RWPE1 (cell line): ENCODE results near the gene TREML4.
"Not testable (repeated sequence)": the region's sequence is repeated elsewhere in the genome, so short reads cannot be mapped to it uniquely, and the experiment has no call there.

Experiments used
- CTCF ChIA-PET: fragments of 350-600 bp; sonication (Branson Sonifier 250); formaldehyde crosslinking; extraction: SDS; loops from one replicate; lab custom pipeline; 2021; lab: Yijun Ruan, JAX
- POLR2A ChIA-PET: fragments of 400-600 bp; formaldehyde crosslinking; extraction: SDS; loops from one replicate; lab custom pipeline; 2020; ENCODE audit warnings: antibody characterized with exemption; ENCODE audit not compliant: low non-redundant PET; lab: Yijun Ruan, JAX
- DNase-seq: peaks from one replicate; pipeline ENCODE4 v3.0.0; 2012; ENCODE audit warnings: low spot score
- H3K27ac ChIP-seq: fragments of 450-650 bp; 2 replicates; pipeline ENCODE4 v1.5.1; 2017
- TF ChIP-seq, protein P1 (sequence below): fragments of 450-650 bp; conservative IDR thresholded peaks from 2 replicates; pipeline ENCODE4 v1.5.1; 2017; ENCODE audit warnings: low read depth, mild to moderate bottlenecking

Gene TREML4

DNA sequence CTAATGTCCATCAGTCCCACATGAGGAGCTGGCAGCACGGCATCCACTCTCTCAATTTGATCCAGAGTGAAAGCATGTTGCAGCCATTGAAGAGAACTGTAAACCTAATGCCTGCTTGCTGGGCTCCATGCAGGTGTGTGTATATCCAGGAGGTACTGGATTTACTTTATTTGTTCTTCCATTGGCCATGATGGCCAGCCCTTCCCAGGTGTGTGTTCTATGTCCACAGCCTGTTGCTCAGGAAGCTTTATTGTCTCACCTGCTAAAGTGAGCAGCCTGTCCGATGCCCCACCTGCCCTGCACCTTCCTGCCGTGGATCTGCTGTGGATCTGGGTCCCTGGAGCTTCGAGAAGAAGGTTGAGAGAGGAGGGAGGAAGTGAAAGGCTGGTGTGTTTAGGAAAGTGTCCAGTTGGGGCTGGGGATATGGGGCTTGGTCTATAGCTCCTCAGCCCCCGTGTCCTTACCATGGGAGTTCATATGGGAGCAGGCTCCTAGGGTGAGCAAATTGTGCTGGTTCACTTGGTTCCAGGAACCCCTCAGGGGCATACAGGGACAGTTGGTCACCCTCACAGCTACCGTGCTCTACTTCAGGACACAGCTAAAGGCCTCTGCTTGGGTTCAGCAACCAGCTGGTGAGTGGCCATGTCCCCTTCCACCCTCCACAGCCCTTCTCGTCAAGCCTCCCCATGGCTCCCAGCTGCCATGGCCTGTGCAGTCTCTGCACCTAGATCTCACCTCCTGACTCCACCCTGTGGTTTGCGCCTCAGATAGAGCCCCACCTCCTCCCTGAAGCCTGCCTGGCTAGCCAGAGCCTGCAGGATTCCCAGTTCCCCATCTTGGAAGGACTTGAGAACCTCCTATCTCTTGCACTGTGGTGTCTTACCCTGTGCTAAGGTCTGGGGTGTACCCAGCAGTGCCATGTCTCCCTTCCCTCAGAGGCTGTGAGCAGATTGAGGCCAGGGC, 39.9 kb upstream of the TREML4 start:
- TF ChIP-seq, protein P1, sequence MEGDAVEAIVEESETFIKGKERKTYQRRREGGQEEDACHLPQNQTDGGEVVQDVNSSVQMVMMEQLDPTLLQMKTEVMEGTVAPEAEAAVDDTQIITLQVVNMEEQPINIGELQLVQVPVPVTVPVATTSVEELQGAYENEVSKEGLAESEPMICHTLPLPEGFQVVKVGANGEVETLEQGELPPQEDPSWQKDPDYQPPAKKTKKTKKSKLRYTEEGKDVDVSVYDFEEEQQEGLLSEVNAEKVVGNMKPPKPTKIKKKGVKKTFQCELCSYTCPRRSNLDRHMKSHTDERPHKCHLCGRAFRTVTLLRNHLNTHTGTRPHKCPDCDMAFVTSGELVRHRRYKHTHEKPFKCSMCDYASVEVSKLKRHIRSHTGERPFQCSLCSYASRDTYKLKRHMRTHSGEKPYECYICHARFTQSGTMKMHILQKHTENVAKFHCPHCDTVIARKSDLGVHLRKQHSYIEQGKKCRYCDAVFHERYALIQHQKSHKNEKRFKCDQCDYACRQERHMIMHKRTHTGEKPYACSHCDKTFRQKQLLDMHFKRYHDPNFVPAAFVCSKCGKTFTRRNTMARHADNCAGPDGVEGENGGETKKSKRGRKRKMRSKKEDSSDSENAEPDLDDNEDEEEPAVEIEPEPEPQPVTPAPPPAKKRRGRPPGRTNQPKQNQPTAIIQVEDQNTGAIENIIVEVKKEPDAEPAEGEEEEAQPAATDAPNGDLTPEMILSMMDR = no peak
- CTCF ChIA-PET = no interaction called here
- POLR2A ChIA-PET = no interaction called here

DNA sequence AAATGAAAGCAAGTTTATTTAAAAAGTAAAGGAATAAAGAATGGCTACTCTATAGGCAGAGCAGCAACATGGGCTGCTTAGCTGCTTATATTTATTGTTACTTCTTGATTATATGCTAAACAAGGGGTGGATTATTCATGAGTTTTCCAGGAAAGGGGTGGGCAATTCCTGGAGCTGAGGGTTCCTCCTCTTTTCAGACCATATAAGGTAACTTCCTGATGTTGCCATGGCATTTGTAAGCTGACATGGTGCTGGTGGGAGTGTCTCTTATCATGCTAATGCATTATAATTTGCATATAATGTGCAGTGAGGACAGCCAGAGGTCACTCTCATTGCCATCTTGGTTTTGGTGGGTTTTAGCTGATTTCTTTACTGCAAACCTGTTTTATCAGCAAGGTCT, 39.1 kb upstream of the TREML4 start:
- H3K27ac ChIP-seq, POLR2A ChIA-PET, CTCF ChIA-PET, DNase-seq: not testable (repeated sequence)

More for the DNA sequence above, 39.9 kb upstream of the TREML4 start:
- no peak overlapping the region for H3K27ac ChIP-seq
- DNase-seq = no peak

DNA sequence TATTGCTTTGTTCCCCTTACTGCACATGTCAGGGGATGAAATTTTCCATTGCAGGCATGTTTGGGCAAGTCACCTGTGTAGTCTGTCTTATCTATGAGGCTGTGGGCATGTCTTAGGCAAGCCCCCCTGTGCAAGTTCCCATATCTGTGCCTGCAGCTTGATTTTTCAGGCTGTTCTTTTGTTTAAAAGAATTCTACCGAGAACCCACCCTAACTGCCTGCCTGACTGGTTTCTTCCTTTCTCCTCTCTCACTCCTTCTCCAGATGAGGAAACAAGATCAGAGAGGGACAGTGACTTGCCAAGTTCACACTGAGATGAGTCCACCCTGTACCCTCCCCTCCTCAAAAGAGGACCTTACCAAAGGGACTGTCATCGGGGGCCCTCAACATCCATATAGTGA, 38.2 kb upstream of the TREML4 start:
- H3K27ac ChIP-seq = no peak overlapping the region
- DNase-seq = no peak
- TF ChIP-seq, protein P1 = no peak
- POLR2A ChIA-PET = no interaction called here
- CTCF ChIA-PET = interaction anchor here (0.6 kb wide), 1 partner anchor 110 kb away, joined by 5 read pairs; no protein-coding TSS in a partner anchor

DNA sequence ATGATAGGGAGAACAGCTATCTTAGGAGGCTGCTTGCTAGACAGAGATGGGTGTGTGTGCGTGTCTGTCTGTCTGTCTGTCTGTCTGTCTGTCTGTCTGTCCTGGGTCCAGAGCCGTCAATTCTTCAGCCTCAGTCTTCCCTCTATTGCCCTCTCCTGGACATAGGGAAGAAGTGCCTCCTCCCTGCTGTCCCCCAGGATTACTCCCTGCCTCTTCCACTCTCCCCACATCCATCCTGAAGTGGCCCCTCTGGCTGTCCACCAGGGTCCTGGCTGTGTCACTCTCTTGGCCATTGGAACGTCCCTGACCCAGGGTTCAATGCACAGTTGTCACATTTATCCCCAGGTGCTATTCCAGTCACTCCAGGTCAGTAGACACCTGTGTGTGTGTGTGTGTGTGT, 37.4 kb upstream of the TREML4 start:
- POLR2A ChIA-PET = no interaction called here
- no peak overlapping the region for H3K27ac ChIP-seq
- TF ChIP-seq, protein P1 = no peak

DNA sequence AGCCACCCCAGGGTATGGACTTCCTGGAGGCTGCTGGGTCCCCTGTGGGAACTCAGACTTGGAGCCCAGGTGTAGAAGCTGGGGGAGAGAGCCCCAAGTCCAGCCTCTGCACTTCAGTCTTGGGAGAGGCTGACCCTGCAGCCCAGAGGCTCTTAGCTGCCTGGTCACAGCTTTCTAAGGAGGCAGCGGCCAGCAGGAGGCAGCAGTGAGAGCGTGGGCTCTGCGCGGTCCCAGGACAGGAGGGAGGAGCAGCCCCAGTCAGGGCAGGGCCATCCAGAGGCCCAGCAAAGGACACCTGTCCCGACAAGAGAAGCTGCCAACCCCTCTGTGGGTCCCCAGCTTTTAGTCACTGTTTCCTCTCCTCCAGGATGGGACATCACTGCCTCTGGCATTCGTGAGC, 36.6 kb upstream of the TREML4 start:
- DNase-seq = no peak
- no peak overlapping the region for H3K27ac ChIP-seq
- ChIA-PET CTCF (interaction anchor here (0.5 to 0.7 kb wide), 2 partner anchors 84 to 92 kb away, joined by 3 to 4 read pairs; no protein-coding TSS in a partner anchor), POLR2A (no interaction called here)
- TF ChIP-seq, protein P1 = no peak

More for the DNA sequence above, 37.4 kb upstream of the TREML4 start:
- CTCF ChIA-PET = no interaction called here
- no peak for DNase-seq

DNA sequence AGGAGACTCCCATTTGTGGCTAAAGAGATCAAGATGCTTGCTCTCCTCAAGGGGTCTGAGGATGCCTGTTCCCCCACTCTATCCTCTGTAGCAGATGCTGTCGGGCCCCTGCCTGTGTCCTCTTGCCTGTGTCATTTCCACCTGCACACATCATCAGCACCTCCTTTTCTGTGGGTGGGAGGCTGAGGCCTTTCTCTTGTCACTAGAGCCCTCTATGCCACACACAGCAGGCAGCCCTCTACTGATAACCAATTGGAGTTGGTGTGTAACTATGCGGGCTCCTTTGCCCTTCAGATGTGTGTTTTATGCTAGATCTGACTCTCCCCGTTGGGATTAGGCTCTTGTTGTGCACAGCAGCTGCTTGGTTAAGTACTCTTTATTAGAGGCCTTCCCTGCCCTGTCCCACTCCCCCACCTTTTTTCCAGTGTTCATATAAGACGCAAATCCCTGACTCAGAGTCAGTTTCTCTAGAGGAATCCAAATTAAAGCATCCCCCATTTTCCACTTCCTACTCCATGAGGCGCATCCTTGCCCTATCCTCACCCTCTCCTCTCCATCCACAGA, 34.9 kb upstream of the TREML4 start:
- TF ChIP-seq, protein P1 = no peak
- no peak for DNase-seq
- ChIA-PET POLR2A (no interaction called here), CTCF (no interaction called here)
- no peak overlapping the region for H3K27ac ChIP-seq

DNA sequence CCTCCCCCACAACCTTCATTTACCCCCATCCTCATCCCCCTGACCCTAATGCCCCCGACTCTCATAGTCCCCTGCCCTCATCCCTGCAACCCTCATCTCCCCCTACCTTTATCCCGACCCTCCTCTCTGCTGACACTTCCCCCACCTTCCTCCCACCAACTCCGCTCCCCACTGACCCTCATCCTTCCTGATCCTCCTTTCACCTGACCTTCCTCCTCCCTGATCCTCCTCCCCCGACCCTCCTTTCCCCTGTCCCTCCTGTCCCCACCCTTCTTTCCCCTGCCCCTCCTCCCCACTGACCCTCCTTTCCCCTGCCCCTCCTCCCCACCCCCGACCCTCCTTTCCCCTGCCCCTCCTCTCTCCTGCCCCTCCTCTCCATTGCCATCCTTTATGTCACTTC, 34.3 kb upstream of the TREML4 start:
- no peak overlapping the region for H3K27ac ChIP-seq
- DNase-seq = no peak
- ChIA-PET CTCF (no interaction called here), POLR2A (no interaction called here)
- TF ChIP-seq, protein P1 = no peak
